Peyer's patch (tissue), 4 donors: ENCODE measurements around the gene KLF2. TPM values are rescaled to one million over a fixed set of nuclear protein-coding genes. Genes with fewer than 3 reads are reported as not detected.
"Not testable (repeated sequence)": the region's sequence is repeated elsewhere in the genome, so short reads cannot be mapped to it uniquely, and the experiment has no call there.

Experiments used
- DNase-seq, 3 donors: peaks; one replicate each; pipeline ENCODE4 v3.0.0-alpha.2; 2017 to 2019
- H3K27ac ChIP-seq, 4 donors: fragments of 200-600 bp; sonication (generic); one replicate each; pipeline ENCODE4 v1.5.1; 2016 to 2019
- H3K27me3 ChIP-seq, 2 donors: fragments of 200-600 bp; sonication (generic); one replicate each; pipeline ENCODE4 v1.5.1; 2019
- H3K36me3 ChIP-seq, 3 donors: fragments of 200-600 bp; sonication (generic); one replicate each; pipeline ENCODE4 v1.5.1; 2016 to 2019
- H3K4me1 ChIP-seq, 4 donors: fragments of 200-600 bp; sonication (generic); one replicate each; pipeline ENCODE4 v1.5.1; 2016 to 2019
- H3K4me3 ChIP-seq, 4 donors: fragments of 200-600 bp; sonication (generic); 1 replicate in 3 of 4; 2 replicates in 1 of 4; pipeline ENCODE4 v1.5.1; 2016 to 2019; ENCODE audit warnings: mild to moderate bottlenecking in 1 of 4
- H3K9me3 ChIP-seq, 4 donors: fragments of 200-600 bp; sonication (generic); one replicate each; pipeline ENCODE4 v1.5.1; 2016 to 2019; ENCODE audit warnings: mild to moderate bottlenecking in 1 of 4
- POLR2A ChIP-seq, 2 donors: fragments of 450-650 bp; IDR thresholded peaks; one replicate each; pipeline ENCODE4 v1.5.1; 2017; ENCODE audit warnings: antibody characterized with exemption in 2 of 2, mild to moderate bottlenecking in 2 of 2, moderate library complexity in 2 of 2
- total RNA-seq, 4 donors: library from RNA; depleted of rRNA; stranded (reverse); fragments of >200 nt; gene quantifications; one replicate each; pipeline ENCODE4 v1.1.0, GENCODE V29; 2016
- TF ChIP-seq, protein P1 (sequence below), 6 experiments: fragments of 450-650 bp in 4 of 6; fragments of 200-600 bp in 2 of 6; sonication (generic) in 1 of 6; IDR thresholded peaks; one replicate each; pipeline ENCODE4 v1.5.1; 2017 to 2019; ENCODE audit warnings: antibody characterized with exemption in 6 of 6, mild to moderate bottlenecking in 3 of 6, moderate library complexity in 1 of 6

KLF2 gene
- total RNA-seq = 100 to 1,000 TPM in 1 of 4 donors, 10 to 100 TPM in 3; 12.1 to 129 (median 37.2) TPM

DNA sequence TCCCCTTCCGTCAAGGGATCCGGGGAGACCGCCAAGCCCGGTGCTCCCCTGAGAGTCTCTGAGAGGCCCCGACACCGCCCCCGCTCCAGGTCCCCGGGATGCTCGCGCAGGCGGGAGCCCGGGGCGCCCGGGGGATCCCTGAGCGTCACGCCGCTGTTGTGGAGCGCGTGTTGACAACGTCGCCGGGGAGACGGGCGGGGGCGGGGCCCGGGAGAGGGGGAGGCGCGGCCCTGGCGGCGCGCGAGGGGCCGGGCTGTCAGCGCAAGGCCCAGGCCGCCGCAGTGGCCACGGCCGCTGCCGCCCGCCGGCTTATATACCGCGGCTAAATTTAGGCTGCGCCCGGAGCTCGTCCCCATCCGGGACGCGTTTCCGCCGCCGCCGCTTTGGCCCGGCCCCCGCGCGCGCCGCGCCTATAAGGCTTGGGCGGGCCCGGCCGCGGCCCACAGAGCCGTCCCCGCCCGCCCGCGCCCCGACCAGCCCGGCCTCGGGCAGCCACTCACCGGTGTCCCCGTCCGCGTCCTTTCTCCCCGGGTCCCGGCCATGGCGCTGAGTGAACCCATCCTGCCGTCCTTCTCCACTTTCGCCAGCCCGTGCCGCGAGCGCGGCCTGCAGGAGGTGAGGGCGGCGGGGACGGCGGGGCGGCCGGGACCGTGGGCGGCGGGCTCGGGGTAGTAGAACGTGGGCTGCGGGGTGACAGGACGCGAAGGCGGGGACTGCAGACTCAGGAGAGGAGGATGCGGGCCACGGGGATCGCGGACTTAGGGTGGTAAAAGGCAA lies at the start of gene KLF2:
KLF2 (plus strand) TSS at position 443 of the 777 bp plus-strand sequence; CDS start at position 541, 98 bp downstream.
- peak; percentile 57 to 65 for TF ChIP-seq POLR2A (IDR thresholded peaks at IDR 0.05)
- TF ChIP-seq, protein P1, sequence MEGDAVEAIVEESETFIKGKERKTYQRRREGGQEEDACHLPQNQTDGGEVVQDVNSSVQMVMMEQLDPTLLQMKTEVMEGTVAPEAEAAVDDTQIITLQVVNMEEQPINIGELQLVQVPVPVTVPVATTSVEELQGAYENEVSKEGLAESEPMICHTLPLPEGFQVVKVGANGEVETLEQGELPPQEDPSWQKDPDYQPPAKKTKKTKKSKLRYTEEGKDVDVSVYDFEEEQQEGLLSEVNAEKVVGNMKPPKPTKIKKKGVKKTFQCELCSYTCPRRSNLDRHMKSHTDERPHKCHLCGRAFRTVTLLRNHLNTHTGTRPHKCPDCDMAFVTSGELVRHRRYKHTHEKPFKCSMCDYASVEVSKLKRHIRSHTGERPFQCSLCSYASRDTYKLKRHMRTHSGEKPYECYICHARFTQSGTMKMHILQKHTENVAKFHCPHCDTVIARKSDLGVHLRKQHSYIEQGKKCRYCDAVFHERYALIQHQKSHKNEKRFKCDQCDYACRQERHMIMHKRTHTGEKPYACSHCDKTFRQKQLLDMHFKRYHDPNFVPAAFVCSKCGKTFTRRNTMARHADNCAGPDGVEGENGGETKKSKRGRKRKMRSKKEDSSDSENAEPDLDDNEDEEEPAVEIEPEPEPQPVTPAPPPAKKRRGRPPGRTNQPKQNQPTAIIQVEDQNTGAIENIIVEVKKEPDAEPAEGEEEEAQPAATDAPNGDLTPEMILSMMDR (IDR thresholded peaks at IDR 0.05) = no peak
- Histone ChIP-seq H3K9me3 (no peaks in the 10 kb centered on the region), H3K27me3 (no peaks in the 10 kb centered on the region), H3K27ac (peak within 1 kb of the TSS; percentile 87 to 96 (median 90)), H3K36me3 (peaks cover 0 to 10% (median 0%) of the 10 kb centered on the region in 3 donors), H3K4me1 (peaks cover 2 to 21% (median 10%) of the 10 kb centered on the region in 4 donors), H3K4me3 (peak within 1 kb of the TSS; percentile 66 to 88 (median 74))
- peak; percentile 88 to 94 (median 91) for DNase-seq

DNA sequence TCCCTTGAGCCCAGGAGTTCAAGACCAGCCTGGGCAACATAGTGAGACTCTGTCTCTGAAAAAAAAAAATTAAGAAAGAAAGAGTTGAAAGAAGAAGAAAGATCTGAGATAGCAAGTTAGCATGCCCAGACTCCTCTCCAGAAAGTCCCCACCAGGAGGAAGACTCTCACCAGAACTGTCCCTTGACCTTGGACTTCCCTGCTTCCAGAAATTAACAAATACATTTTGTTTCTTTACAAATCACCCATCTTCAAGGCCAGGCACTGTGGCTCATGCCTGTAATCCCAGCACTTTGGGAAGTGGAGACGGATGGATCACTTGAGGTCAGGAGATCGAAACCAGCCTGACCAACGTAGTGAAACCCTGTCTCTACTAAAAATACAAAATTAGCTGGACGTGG lies 44.3 kb upstream of the KLF2 start:
- Histone ChIP-seq H3K4me1 (peaks cover 0 to 16% (median 2%) of the 10 kb centered on the region in 4 donors), H3K27ac (no peak overlapping the region), H3K36me3 (no peaks in the 10 kb centered on the region), H3K27me3 (no peaks in the 10 kb centered on the region), H3K4me3 (no peak overlapping the region), H3K9me3 (no peaks in the 10 kb centered on the region)
- TF ChIP-seq, protein P1 (IDR thresholded peaks at IDR 0.05) = no peak
- no peak for TF ChIP-seq POLR2A (IDR thresholded peaks at IDR 0.05)
- no peak for DNase-seq

DNA sequence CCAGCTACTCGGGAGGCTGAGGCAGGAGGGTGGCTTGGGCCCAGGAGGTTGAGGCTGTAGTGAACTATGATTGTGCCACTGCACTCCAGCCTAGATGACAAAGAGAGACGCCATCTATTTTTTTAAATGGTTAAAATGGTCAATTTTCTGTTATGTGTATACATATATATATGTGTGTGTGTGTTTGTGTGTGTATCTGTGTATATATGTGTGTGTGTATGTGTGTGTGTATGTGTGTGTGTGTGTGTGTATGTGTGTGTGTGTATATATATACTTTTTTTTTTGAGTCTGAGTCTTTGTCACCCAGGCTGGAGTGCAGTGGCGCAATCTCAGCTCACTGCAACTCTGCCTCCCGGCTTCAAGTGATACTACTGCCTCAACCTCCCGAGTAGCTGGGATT lies 42.9 kb upstream of the KLF2 start:
- Histone ChIP-seq H3K9me3 (no peaks in the 10 kb centered on the region), H3K27me3 (no peaks in the 10 kb centered on the region), H3K36me3 (no peaks in the 10 kb centered on the region), H3K4me3 (no peak overlapping the region), H3K27ac (no peak overlapping the region), H3K4me1 (peaks cover 0 to 24% (median 2%) of the 10 kb centered on the region in 4 donors)
- TF ChIP-seq, protein P1 (IDR thresholded peaks at IDR 0.05) = no peak
- TF ChIP-seq POLR2A (IDR thresholded peaks at IDR 0.05) = no peak
- no peak for DNase-seq

DNA sequence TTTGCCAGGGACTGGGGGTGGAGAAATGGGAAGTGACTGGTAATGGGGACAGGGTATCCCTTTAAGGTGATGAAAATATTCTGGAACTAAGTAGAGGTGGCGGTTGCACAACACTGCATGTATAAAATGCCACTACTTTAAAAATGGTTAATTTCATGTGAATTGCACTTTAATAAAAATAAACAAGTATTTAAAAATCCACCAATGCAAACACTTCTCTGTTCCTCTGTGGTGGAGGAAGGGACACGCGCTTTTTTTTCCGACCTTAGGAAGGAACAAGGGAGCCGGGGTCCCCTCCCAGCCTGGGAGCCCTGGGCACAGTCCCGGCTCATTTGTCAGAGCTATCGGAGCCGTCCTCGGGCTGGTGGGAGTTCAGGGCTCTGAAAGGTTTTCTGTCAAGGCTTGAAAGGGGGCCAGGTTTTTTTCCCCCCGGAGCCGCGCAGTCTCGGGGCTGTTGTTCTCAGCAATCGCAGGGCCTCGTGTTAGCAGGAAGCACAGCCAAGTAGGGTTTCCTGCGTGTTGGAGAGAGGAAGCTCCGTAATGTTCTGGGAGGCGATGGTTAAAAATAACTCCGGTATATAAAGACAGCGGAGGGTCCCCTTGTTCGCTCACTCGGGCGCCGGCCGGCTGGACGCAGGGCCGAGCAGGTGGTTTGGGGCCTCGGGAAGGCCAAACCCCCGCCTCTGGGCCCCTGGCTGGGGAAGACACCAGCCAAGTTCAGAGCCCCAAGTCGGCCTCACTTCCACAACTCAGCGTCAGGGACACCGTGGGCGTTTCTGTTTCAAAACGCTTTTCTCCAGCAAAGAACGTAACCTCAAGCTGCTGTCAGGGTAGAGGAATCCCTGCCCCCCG lies 41.2 kb upstream of the KLF2 start:
- H3K9me3 ChIP-seq = no peaks in the 10 kb centered on the region
- DNase-seq = peak; percentile 53 to 78 (median 64)
- TF ChIP-seq, protein P1 (IDR thresholded peaks at IDR 0.05) = no peak
- TF ChIP-seq POLR2A (IDR thresholded peaks at IDR 0.05) = peak; percentile 12 to 32
- H3K4me1 ChIP-seq = peaks cover 0 to 24% (median 2%) of the 10 kb centered on the region in 4 donors
- peak overlapping the region; percentile 69 to 92 (median 86) for H3K27ac ChIP-seq
- no peaks in the 10 kb centered on the region for H3K27me3 ChIP-seq
- H3K4me3 ChIP-seq = peak overlapping the region in 3 of 4 donors; percentile 18 to 40 (median 22)
- no peaks in the 10 kb centered on the region for H3K36me3 ChIP-seq

DNA sequence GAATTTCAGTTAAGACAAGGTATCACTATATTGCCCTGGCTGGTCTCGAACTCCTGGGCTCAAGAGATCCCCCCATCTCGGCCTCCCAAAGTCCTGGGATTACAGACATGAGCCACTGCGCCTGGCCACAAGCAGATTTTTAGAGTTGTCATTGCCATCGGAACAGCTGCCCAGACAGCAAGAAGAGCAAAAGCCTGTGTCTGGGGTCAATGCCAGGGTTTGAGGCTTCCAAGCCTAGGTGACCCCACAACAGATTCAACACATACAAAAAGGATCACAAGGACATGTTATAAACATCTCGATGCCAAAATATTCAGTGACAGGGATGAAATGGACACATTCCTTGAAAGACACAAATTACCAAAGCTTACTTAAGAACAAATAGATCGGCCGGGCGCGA lies 40.1 kb upstream of the KLF2 start:
- TF ChIP-seq, protein P1 (IDR thresholded peaks at IDR 0.05) = no peak
- no peak for TF ChIP-seq POLR2A (IDR thresholded peaks at IDR 0.05)
- Histone ChIP-seq H3K27ac (peak overlapping the region in 3 of 4 donors; percentile 69 to 92 (median 90)), H3K4me3 (no peak overlapping the region), H3K9me3 (no peaks in the 10 kb centered on the region), H3K4me1 (peaks cover 0 to 16% (median 2%) of the 10 kb centered on the region in 4 donors), H3K36me3 (no peaks in the 10 kb centered on the region), H3K27me3 (no peaks in the 10 kb centered on the region)
- DNase-seq = no peak

DNA sequence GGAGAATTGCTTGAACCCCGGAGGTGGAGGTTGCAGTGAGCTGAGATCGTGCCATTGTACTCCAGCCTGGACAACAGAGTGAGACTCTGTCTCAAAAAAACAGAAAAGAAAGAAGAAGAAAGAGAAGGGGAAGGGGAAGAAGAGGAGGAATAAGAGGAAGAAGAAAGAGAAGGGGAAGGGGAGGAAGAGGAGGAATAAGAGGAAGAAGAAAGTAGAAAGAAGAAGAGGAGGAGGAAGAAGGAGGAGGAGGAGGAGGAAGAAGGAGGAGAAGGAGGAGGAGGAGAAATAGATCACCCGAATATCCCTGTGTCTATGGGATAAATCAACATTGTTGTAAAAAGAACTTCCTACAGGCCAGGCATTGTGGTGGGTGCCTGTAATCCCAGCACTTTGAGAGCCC lies 39.5 kb upstream of the KLF2 start:
- not testable (repeated sequence) for H3K4me3 ChIP-seq, DNase-seq, H3K36me3 ChIP-seq, H3K9me3 ChIP-seq, H3K27me3 ChIP-seq
- Histone ChIP-seq H3K27ac (peak overlapping the region in 2 of 4 donors; percentile 90 to 92), H3K4me1 (peaks cover 0 to 15% (median 2%) of the 10 kb centered on the region in 4 donors)
